NCI-H345 (cell line): ENCODE results near the gene SMURF2.
A peak's percentile ranks its signal among the peaks of the same experiment; 100 is the strongest.

Experiments
- DNase-seq: peaks from one replicate; lab custom pipeline; 2025; lab: John Stamatoyannopoulos, UW

Gene SMURF2

DNA sequence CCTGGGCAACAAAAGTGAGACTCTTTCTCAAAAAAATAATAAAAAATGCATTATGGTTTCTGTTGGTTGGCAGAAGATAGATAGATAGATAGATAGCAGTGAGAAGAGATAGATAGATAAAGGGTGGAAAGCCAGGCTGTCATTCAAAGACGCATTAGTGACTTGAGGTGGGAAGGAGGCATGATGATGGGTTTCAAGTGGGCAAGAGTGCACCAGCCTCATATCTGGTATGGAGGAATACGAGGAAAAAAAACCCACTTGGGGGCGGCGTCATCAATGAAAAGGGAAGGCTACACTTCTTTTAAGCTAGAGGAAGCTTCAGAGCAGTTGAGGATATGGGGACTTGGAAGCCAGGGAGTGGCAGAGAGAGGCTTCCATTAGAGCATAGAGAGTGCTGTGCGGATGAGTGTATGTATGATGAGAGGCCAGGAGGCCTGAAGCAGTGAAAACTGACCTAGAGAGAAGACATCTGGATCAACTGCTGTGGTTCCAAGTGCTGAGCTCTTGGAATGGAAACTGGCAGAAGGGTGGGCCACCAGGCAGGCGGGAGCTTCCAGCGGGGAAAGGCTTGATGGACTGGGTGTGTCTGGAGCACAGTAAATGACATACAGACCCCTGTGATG is 123.5 kb downstream of the SMURF2 start:
- no peak for DNase-seq

DNA sequence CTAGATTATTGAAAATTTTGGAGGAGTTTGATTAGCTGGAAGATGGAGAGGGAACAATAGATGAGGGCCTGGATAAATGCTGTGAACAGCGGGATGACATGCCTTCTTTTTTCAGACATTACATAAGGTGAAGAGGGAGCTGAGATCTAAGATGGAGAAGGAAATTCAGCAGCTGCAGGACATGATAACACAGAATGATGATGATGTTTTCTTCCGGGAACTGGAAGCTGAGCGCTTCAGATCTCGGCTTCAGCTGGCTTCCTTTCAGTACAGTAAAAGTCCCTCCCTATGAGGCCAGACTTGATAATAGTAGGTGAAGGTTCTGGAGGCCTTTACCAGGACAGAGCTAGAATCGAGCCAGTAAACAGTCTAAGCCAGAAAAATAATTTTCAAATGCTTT is 124.6 kb downstream of the SMURF2 start:
- no peak for DNase-seq

- no peak for DNase-seq
Measured at GRCh38 chr17:64536913-64537312, 125.2 kb downstream of the SMURF2 start.

GRCh38 chr17:64535357-64535756 is 126.8 kb downstream of the SMURF2 start:
- DNase-seq: no peak

DNA sequence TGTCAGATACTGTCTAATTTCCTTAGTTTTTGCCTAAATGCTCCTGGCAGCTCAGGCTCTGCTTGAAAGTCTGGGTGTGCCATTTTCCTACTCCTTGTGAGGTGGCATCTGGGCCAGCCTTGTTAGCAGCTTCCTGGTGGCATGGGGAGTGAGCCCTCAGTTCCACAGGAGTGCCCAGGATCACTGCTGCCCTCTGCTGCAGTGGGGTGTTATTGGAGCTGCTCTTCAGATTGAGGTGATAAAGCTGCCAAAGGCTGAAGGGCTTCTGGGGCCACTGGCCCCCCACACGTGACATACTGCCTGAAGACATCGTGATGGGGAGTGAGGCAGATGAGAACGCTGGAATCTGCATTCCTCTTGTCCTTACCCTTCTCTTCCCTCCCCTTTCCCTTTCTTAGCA is 127.9 kb downstream of the SMURF2 start:
- no peak for DNase-seq

- DNase-seq: no peak
Measured at GRCh38 chr17:64533784-64534183, 128.3 kb downstream of the SMURF2 start.

- no peak for DNase-seq
Measured at GRCh38 chr17:64532409-64532808, 129.7 kb downstream of the SMURF2 start.

- no peak for DNase-seq
Measured at GRCh38 chr17:64531955-64532371, 130.1 kb downstream of the SMURF2 start.

DNA sequence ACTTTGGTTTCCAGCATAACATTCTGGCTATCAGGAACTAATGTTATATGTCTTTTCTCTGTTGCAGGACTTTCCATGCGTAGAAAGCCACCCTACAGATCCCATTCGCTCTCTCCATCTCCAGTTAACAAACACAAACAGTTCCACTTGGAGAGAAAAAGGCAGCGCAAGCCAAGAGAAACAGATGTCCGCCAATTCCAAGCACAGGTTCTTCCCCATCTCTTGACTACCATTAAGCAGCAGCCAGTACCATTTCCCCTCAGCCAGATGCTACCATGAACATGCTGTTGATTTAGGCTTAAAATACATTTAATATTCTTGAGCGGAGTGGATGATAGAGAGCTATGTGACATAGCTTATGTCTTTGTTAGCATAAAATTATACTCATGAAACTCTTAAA is 132.9 kb downstream of the SMURF2 start:
- DNase-seq: no peak

DNA sequence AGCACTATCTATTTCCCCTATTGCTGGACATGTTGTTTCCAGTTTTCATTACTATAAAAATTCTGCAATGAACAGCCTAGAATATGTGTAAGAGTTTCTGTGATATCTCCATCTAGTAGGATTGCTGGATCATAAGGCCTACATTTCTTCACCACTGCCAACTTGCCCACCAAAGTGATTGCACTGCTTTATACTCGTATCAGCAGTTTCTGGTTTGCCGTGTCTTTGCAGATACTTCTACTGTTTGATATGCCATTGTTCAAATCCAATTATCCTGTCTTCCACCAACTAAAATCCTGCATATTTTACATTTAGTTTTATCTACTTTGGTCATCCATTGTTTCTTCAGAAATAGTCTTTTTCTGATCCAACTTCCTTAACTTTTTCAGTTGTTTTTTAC is 134.2 kb downstream of the SMURF2 start:
- DNase-seq: no peak

- no peak for DNase-seq
Measured at GRCh38 chr17:64520359-64520758, 141.7 kb downstream of the SMURF2 start.

DNA sequence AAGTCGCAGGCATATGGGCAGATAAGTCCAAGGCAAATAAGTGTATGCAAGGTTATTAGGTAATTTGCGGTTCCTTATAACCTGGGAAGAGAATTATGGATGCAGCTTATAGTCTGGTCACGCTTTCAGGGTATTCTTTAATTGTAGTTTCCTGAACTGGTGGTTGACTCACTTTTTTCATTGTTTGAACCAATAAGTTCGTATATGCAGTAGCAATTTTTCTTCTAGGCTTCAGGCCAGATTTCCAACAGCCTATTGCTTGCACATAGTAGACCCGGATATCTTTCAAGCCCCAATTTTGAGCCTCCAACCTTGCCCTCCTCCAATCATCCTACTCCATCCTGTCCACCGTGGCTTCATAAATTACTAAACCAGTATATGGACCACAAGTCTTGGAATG is 142.5 kb downstream of the SMURF2 start:
- no peak for DNase-seq

GRCh38 chr17:64515829-64516228 is 146.3 kb downstream of the SMURF2 start:
- DNase-seq: no peak

DNA sequence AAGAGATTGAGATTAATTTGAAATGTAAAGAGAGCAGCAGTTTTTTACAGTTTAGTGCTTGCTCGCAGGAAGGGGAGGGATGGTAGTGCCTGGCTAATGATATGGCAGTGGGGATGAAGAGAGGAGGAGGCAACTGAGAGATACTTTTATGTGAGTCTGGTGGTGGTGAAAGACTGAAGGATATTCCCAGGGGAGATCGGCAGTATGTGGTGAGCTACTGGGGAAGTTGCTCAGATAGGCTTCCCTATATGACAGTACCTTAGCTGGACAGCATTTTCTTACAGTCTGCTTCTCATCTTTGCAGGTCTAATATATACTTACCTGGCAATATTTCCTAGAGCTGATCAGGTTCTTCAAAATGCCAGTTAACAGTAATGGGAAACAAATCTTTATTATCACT is 146.7 kb downstream of the SMURF2 start:
- DNase-seq: no peak

- no peak for DNase-seq
Measured at GRCh38 chr17:64509179-64509578, 152.9 kb downstream of the SMURF2 start.

DNA sequence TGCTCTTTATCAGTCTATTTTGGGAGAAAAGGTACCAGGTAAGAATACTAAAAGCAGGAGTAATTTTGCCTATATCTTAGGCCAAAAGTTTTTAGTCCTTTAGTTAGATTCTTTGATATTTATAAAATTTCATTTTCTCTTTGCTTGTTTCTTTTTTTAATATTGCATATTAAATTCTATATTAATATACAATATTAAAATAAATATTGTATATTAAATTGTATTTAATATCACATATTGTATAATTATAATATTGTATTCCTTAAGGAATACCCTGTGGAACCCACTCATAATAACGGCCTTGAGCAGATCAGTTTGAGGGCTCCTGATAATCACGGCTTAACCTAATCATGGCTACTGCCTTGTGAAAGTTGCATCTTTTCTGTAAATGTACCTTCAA is 153.4 kb downstream of the SMURF2 start:
- no peak for DNase-seq

DNA sequence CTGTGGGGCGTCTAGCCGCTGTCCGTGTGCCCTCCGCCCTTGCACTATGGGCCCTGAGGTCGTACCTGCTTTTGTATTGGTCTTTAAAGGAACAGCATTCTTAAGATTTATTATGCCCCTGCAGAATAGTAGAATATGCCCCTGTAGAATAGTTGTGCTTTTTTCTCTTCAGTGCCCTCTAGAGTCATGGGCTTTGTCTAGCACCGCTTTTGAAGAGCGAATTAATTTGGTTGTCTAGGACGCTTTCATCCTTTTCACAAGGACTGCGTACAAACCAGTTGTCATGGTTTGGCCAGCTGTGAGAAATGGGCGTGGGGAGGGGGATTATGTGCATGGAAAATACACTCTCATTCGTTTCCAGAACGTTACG is 154.7 kb downstream of the SMURF2 start:
- DNase-seq: peak; percentile 61

- DNase-seq: peak; percentile 98
Measured at GRCh38 chr17:64506576-64507412, 155.3 kb downstream of the SMURF2 start, which contains the start of gene CEP95. Gene CEP95, plus strand, starts transcription at chr17:64506977. Its CDS starts 121 bp downstream, at chr17:64507098.

- peak; percentile 97 for DNase-seq
Measured at GRCh38 chr17:64506201-64506575, 155.9 kb downstream of the SMURF2 start, which contains the start of gene DDX5. Gene DDX5, minus strand, starts transcription at chr17:64506289. Its CDS starts 170 bp downstream, at chr17:64506119.

- peak; percentile 91 for DNase-seq
Measured at GRCh38 chr17:64505340-64506200, 156.5 kb downstream of the SMURF2 start.

DNA sequence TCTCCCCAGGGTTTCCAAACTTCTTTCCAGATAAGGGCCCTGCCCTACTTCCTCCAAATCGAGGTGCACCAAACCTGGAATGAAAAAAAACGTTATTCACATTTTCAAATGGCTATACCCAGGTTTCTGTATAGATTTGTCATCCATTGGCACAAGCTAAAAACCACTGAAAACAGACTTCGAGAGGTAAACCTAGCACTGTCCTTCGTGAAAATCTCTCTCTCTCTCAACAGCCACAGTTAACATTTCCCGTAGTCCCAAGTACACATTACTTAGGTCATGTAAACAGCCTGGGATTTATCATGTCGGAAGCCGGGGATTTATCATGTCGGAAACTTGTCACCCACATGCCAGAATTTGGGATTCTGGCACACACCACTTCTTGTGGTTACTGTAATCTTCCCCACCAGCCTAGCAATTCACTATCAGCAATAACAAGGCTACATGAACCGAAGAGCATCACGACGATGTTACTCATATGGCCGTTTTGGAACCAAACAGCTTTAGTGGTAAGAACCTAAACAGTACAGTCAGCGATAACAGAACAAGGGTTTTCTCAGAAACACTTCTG is 157.3 kb downstream of the SMURF2 start:
- no peak for DNase-seq
